ENCODE results near the gene SH3RF3.

Gene SH3RF3

DNA sequence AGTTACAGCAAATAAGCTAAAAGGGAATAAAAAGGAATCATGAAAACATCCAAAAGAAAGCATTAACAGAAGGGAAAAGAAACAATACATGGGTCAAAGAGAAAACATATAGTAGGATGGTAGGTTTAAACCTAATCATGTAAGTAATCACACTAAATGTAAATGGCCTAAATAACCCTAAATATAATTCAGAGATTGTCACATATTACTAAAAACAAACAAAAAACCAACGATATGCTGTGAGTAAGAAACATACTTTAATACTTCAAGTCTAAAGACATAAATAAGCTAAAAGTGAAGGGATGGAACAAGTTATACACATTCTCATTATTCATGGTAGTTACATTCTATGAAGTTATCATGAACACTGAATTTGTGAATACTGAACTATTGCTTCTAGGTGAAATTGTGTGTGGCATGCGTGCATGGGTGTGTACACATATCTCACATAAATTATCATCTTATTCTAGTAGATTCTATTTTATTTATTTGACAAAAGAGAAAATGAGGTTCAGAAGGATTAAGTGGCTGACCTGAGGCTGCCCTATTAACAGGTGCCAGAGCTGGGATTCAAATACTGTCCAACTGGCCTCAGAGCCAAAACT lies 313.8 kb downstream of the SH3RF3 start:
- no peak for DNase-seq

DNA sequence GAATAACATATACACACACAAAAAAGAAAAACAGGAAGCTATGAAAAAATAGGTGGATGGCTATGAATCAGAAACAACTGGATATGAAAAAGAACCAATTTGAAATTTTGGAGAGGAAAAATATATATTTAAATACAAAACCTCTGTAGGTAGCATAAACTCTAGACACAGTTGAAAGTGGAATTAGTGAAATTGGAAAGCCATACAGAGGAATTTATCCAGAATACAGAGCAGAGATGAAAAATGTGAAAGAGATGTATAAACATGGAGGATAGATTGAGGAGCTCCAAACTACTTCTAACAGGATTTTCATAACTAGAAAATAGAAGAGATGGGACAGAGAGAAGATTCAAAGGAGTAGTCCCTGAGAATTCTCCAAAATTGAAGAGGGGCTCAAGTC lies 315.9 kb downstream of the SH3RF3 start:
- no peak for DNase-seq

DNA sequence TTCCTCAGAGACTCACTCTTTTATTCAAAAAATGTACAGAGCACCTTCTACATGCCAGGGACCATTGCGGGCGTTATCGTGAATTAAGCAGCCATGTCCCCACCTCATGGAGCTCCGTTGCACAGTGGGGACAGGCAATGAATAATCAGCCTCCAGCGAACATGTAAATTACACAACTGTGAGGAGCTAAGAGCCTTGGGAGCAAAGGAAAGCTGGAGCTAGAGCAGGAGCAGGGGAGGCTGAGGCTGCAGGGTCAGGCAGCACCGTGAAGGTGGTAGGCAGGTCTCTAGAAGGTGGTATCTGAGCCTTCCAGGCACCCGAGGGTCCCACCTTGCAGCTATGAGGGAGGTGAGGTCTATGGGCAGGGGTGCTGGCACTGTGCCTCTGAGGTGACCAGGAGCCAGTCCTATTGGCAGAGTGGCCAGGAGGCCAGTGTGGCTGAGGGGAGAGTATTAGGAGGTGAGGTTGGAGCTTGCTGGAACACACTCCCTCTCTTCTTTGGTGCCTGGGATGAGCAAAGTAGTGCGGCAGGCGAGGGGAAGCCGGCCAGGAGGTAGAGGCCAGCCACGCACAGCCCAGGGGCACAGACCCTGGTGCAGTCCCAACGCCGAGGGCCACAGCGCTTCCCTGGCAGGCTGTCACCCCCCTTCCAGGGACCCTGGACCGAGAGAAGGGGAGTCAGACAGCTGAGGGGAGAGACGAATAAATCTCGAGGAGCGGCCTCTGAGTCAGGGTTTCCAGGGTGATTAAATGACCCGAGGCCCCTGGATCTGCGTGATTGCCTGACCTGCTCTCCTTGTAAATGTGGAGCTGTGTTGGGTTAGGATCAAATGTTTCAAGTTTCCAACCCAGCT lies 317.5 kb downstream of the SH3RF3 start:
- DNase-seq: no peak

DNA sequence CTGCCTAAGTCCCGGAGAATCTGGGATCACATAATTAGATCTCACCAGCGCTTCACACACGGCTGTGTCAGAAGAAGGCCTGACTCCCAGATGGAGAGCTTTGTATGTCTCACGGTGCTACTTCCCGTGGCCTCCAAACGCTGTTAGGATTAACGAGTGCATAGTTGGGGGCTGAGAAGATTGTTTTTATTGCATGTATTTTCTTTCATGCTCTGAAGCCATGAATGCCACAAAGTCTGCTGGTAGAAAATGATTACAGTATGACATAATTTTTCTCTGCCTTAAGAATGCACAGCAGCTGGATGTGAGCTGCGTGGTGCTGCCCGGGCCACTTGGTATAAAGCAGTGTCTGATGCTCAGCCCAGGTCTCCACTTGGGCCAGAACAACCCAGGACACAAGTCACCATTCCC lies 318.3 kb downstream of the SH3RF3 start:
- DNase-seq: peak in 1 of 2 experiments; percentile 11

DNA sequence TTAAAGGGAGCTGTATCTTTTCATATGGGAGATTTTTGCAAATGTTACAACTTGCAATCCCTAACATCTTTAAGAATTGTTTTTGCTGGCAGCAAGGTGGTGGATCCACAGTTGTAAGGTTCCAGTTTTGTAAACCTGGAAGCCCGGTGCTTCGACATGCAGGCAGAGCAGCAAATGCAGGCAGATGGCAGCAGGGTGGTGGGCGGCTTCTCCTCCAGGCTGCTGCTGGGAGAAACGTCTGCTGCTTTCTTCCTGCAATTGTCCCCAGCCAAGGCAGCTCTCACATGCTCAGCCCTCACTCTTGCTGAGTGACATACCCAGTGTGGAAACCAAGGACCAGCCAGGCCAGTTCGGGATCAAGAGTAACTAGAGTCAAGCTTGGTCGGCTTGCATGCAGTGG lies 318.8 kb downstream of the SH3RF3 start:
- DNase-seq: peak in 1 of 2 experiments; percentile 53

DNA sequence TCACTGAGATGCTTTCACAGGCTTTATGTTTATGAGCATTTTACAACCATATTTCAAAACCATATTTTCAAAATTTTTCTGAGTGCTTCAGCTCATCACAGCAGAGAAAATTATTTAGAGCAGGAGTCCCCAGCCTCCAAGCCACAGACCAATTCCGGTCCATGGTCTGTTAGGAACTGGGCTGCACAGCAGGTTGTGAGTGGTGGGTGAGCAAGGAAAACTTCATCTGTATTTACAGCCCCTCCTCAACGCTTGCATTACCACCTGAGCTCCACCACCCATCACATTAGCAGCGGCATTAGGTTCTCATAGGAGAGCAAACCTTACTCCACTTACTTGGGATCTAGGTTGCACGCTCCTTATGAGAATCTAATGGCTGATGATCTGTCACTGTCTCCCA lies 319.2 kb downstream of the SH3RF3 start:
- no peak for DNase-seq

DNA sequence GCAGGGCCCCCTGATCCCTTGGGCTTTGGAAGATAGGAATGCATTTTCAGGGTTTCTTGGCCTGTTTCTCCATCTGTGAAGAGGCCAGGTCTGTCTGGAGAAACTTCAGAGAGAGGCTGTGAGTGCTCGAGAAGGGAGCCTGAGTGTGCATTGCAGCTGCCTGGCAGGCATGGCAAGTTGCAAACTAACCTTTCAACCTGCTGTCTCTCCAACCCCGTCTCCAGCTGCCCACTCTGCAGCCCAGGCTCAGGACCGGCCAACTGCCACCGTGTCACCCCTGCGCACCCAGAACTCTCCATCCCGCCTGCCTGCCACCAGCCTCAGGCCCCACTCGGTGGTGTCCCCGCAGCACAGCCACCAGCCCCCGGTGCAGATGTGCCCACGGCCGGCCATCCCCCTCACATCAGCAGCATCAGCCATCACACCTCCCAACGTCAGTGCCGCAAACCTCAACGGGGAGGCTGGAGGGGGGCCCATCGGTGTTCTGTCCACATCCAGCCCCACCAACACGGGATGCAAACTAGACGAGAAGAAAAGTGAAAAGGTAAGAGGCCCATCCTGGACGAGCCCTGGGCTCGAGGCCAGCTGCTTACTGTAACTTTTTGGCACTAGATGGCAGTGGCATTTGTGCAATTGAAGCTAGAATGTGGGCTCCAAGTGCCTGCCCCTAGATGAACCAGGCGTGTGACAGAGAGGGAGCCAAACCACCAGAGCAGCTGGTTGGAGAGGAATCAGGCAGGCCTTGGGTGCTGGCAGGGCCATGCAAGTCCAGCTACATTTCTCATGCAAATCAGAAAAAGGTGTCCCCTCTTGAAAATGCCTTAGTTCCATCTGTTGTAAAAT lies 320.2 kb downstream of the SH3RF3 start:
- DNase-seq: peak; percentile 51 to 86

DNA sequence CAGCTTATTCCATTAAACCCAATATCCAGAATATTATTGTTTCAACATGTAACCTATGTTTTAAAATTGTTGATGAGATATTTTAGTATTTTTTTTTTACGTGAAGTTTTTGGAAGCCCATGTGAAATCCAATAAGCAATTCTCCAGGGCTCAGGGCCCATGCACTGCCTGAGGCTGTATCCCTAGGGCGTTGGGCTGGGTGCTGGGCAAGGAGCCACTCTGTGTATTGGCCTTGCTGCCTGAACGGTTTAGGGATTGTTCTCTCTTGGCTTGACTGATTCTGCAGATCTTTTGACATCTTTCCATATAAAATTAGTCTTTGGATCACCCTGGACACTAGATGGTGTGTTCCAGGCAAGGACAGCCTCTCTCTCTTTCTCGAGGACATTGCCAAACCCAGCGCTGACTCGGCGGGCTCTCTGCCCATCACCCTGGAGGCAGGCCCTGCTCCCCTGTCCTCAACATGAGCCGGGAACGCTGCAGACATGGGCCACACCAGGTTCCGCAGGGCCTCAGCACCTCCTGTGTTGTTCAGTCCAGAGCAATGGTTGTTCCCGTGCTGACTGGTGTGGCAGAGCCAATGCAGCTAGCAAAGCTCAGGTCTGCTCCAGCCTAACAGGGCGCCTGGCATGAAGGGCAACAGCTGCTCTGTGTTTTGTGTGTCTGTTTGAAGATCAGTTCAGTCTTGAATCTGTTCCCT lies 321.7 kb downstream of the SH3RF3 start:
- DNase-seq: peak; percentile 10 to 56

DNA sequence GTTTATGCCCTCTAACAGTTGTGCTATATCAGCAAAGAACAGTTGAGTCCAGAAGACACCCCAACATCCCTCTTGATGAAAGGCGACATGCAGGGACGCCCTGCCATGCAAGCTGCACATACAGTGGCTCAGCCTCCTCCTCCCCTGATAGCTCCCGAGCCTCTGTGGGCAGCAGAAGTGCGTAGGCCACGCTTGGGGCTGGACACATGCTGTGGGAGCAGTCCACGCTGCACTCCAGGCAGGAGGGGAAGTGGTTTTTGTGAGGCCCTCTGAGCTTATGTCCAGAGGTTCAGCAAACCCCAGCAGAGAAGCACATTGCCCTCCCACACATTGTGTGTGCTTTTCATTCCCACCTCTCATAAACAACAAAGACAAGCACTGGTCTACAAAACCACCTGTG lies 322.7 kb downstream of the SH3RF3 start:
- DNase-seq: no peak

DNA sequence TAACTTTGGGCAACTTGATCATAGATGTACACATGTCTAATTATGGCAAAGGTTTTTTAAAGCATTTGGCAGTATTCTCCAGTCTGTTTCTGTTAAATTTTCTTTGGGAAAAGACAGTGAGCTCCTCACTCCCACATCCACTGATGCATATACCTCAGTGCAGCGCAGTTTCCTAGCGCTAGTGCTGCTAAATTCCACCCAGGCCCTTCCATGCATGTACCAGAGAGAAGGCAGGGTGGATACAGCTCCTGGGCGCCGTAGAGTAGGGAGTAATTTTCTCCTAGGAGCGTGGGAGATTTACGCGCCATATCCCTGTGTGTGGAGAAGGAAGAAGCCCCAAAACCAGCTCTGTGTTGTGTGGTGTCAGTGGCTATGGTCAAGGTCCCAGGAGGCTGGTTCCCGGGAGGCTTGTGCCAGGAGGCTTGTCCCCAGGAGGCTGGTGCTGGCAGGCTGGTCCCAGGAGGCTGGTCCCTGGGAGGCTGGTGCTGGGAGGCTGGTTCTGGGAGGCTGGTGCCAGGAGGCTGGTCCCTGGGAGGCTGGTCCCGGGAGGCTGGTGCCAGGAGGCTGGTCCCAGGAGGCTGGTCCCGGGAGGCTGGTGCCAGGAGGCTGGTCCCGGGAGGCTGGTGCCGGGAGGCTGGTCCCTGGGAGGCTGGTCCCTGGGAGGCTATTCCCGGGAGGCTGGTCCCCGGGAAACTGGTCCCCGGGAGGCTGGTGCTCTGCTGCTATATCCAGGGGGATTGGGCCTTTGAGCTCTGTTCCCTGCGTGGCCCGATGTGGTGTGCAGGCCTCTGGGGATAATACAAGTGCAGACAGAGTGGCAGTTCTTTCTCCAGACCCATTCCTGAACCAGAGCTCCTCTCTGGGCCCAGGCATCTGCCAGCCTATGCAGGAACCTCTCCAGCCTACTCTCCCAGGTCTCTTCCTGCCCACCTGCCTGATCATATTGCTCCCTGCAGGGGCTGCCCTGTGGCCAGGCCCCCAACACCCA lies 323.6 kb downstream of the SH3RF3 start:
- no peak for DNase-seq

DNA sequence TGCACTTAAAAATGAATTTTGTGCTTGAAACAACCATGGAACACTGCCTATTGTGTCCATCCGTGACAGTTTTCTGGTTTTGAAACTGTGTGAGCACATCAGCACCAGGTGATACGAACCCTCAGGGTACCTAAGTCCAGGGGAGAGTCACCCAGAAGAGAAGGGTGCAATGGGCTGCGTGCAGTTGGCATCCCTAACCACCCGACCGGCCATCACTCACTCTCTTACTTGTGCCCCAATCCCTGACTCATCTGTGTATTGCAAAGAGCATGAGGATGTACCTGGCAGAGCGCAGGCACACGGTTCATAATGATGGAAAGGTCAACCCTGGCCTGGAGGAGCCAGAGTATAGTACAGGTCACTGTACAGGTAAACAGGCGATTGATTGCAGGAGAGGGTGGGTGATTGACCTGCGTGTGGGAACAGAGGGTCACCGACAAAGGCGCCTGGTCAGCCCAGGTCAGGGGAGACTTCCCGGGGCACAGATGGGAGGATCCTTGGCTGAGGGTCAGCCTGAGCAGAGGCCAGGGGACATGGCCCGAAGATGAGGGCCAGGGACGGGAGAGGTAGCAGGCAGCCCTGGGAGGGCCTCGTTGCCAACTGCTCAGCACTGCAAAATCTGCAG lies 324.5 kb downstream of the SH3RF3 start:
- DNase-seq: no peak

DNA sequence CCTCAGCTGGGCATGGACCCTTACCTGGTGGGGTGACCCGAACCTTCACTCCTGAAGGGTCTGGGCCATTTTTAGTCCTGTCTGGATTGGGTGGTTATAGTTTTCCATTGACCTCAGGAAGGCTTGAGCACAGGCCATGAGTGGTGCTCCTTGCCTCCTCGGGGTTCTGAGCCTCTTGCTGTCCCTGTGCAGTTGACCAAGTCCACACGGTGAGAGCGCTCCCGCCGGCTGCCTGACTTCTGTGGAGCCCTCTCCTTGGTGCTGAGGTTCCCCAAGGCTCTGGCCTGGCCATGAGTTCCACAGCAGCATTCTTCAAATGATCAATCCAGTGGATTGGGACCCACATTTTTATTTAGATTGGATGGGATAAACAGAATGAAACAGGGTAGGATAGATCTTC lies 325.3 kb downstream of the SH3RF3 start:
- no peak for DNase-seq

DNA sequence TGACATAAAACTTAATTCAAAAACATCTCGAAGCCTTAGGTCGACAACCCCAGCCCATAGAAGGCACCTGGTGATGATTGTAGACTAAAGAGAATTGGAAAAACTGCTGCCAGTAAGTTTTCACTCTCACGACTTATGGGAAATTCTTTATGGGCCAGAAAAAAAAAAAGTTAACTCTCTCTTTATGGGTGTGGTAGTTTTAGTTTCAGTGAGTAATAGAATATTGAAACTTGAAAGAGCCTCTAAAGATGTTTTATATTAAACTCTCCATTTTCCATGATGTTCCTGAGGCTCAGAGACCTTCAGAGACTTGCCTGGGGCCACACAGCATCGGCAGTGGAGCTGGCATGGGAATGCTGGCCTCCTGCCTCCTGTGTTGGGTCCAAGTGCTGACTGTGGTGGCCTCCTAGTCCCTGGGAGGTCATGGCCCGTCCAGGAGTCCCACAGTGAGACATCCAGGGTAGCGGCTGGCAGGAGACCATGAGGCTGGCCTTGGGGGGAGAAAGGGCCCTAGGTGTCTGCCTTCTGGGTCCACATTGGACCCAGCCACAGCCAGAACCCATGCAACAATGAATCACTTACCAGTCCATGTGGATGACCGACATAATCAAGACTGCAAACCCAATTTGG lies 325.9 kb downstream of the SH3RF3 start:
- DNase-seq: no peak

DNA sequence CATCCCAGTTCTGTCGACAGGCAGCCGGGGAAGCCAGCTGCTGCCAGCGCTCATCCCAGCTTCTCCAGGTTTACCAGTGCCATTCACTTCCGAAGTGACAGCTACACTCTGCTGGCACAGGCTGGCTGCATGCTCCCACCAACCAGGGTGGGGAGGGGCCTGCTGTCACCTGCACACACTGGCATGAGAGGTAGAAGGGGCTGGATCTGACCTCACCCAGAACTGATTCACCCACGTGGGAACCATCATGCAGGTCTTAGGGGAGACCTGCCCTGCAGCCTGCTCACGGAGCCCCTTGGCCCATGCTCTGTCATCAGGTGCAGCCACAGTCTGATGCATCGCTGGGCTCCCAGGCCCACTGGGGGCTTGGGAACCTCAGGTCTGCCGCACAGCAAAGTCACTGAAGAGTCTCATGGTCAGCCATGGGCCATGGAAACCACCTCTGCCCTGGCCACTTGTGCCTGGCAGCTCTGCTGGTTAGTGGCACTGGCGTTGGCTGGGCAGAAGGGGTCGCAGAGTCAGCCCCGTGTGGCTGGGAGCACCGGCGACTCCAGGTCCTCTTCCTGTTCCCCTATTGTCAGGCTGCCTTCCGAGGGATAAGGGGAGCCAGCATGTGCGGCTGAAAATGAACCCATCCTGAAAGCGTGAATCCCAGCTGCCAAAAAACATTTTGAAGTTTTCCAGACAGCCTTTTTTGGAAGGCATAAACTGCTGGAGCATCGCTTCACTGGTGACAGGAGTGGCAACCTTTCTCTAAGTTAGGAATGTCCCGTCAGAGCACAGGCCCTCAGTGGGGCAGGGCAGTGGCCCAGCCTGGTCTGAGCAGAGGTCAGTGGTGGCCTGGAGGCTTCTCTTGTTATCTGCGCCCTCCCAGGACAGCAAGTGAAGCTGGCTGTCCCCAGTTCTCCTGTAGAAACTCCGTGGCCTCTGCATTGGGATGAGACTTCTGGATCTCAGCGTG lies 327.0 kb downstream of the SH3RF3 start:
- DNase-seq: no peak

DNA sequence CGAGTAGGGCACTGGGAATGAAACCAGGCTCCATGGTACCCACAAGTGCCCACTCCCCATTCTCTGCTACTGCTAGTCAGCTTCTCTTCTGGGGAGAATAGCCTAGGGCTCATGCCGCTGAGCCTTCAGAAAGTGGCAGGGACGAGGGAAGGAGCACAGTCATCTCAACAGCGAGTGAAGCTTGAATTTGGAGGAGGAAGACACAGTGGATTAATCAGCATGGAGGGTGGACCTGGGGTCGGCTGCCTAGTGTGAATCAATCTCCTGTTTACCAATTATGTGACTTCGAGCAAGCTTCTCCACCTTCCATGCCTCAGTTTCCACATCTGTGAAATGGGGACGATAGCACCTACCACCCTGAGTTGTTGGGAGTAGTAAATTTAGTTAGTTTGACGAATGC lies 327.8 kb downstream of the SH3RF3 start:
- DNase-seq: no peak

DNA sequence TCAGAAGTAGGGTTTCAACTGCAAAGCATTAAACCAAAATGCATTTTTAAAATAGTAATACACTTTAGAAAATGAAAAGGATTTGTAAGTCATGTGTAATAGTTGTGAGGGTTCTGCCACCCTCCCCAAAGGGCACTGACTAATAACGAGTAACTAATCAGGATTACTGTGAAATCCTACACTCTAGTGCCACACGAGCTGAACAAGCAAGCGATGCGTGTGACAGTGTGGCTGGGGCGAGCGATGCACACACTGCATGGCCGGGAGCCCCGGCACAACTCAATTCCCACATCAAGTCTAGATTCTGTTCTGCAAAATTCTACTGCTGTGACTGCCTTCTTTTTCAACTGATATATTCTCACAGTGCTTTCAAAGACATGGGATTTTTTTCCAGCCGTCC lies 328.4 kb downstream of the SH3RF3 start:
- DNase-seq: no peak

DNA sequence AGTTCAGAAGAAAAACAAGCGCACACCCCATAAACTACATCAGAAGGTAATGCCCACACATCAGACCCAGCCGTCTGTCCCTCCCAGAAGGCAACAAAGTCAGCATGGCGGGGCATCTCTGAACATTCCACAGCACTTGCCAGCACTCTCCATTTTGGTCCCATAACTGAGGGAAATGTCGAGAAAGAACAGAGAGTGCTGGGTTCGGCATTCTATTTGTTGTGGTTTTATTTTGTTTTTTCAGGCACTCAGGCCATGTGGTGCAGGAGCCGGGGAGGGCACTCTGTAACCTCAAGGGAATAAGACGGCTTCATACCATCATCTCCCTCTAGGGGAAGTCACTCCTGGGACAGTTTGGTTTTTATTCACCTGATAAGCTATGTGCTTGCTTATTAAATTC lies 328.8 kb downstream of the SH3RF3 start:
- no peak for DNase-seq

DNA sequence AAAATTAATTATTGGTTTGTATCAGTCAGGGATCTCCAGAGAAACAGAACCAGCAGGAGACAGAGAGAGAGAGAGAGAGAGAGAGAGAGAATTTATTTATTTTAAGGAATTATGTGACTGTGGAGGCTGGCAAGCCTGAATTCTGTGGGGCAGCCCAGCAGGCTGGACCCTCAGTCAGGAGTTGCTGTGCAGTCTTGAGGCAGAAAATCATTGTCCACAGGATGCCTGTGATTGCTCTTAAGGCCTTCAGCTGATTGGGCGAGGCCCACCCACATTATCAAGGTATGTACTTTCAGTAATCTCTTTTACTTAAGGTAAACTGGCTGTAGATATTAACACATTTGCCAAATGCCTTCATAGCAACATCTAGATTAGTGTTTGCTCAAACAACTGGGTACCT lies 329.5 kb downstream of the SH3RF3 start:
- no peak for DNase-seq

DNA sequence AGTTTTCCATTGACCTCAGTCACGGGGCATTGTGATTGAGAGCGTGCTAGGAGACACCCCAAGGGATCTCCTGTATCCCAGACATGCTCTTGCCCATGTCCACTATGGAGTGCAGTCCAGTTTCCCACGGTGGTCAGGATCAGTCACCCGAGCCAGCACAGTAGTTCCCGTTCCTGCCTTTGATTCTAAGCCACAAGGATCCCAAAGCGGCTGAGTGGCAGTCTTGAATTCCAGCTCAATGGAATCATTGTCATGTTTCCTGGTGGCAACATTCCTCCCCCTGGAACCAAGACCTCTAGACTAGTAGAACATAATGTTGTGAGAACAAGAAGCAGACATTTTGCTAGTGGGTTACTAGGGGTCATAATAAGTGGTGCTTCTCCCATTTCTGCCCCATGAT lies 330.5 kb downstream of the SH3RF3 start:
- DNase-seq: no peak

Data from NCI-H446 (cell line).